HepG2 (cell line): Measurements from ENCODE around the gene RRP9. TPM values are rescaled to one million over a fixed set of nuclear protein-coding genes. Genes with fewer than 3 reads are reported as not detected.

Experiments
- ATAC-seq: fragments of 200-7000 bp; cut with Tn5 transposase; 3 replicates; pipeline ENCODE4 v1.9.1; 2020; ENCODE audit warnings: mild to moderate bottlenecking, moderate library complexity
- BruUV-seq: library from RNA; stranded (reverse); fragments of 400-500 nt; replicated peaks from 2 replicates; lab custom pipeline; 2021; lab: Mats Ljungman, UMichigan
- CTCF ChIA-PET: fragments of 300-600 bp; formaldehyde crosslinking; extraction: SDS; loops from one replicate; lab custom pipeline; 2021; ENCODE audit warnings: low total read pairs, inconsistent platforms, low intra/inter-chr PET ratio; lab: Yijun Ruan, JAX
- POLR2A ChIA-PET: fragments of 350-600 bp; sonication (Branson Sonifier 250); formaldehyde crosslinking; loops from one replicate; lab custom pipeline; 2020; ENCODE audit warnings: antibody characterized with exemption, inconsistent platforms; lab: Yijun Ruan, JAX
- DNase-seq: peaks from one replicate; pipeline ENCODE4 v3.0.0-alpha.2; 2015; ENCODE audit warnings: low spot score
- FAIRE-seq: peaks from 3 replicates; lab custom pipeline; 2011; peaks lifted over from hg19 to GRCh38; lab: Jason Lieb, UNC
- H2AFZ ChIP-seq: one replicate; pipeline ENCODE4 v1.6.1; 2011; ENCODE audit warnings: low read length, inconsistent platforms
- H3K27ac ChIP-seq: fragments of 300-600 bp; 3 replicates; pipeline ENCODE4 v1.8.0; 2011; ENCODE audit warnings: mixed run types, mild to moderate bottlenecking, mixed read lengths, low read length, inconsistent platforms; ENCODE audit not compliant: insufficient read depth; ENCODE audit errors: extremely low read length
- H3K27me3 ChIP-seq, 2 experiments: fragments of 200-600 bp in 1 of 2; 2 replicates in 1 of 2; 3 replicates in 1 of 2; pipeline versions ENCODE4 v1.6.0 to v1.8.0; 2011; ENCODE audit warnings: low read length in 2 of 2, mild to moderate bottlenecking in 2 of 2, moderate library complexity in 2 of 2, inconsistent platforms in 1 of 2; ENCODE audit not compliant: insufficient read depth in 2 of 2, control insufficient read depth in 1 of 2
- H3K36me3 ChIP-seq, 2 experiments: fragments of 200-600 bp in 1 of 2; replicated peaks in 1 of 2; 2 replicates in 1 of 2; 3 replicates in 1 of 2; pipeline versions ENCODE4 v1.5.1 to v1.8.0; 2011; ENCODE audit warnings: low read length in 2 of 2, inconsistent platforms in 1 of 2; ENCODE audit not compliant: insufficient read depth in 2 of 2, control insufficient read depth in 1 of 2
- H3K4me1 ChIP-seq: 2 replicates; pipeline ENCODE4 v1.5.1; 2012; ENCODE audit warnings: low read length, inconsistent platforms; ENCODE audit not compliant: insufficient read depth
- H3K4me2 ChIP-seq: 2 replicates; pipeline ENCODE4 v1.6.0; 2011; ENCODE audit warnings: low read depth, low read length, inconsistent platforms
- H3K4me3 ChIP-seq, 3 experiments: fragments of 200-600 bp in 1 of 3; sonication (generic), shearing (Covaris generic) in 1 of 3; replicated peaks in 1 of 3; 2 replicates each; pipeline ENCODE4 v1.5.1; 2011 to 2016; ENCODE audit warnings: low read length in 3 of 3, inconsistent platforms in 2 of 3, low read depth in 2 of 3, mild to moderate bottlenecking in 2 of 3, control low read depth in 1 of 3, mixed read lengths in 1 of 3; ENCODE audit not compliant: insufficient read depth in 1 of 3
- H3K79me2 ChIP-seq: one replicate; pipeline ENCODE4 v1.6.1; 2011; ENCODE audit warnings: low read length, inconsistent platforms; ENCODE audit not compliant: insufficient read depth
- H3K9ac ChIP-seq: 2 replicates; pipeline ENCODE4 v1.6.0; 2011; ENCODE audit warnings: mild to moderate bottlenecking, low read depth, low read length, inconsistent platforms; ENCODE audit not compliant: insufficient read depth
- H3K9me3 ChIP-seq: 2 replicates; pipeline ENCODE4 v1.5.1; 2012; ENCODE audit warnings: mild to moderate bottlenecking, low read length
- H4K20me1 ChIP-seq: 2 replicates; pipeline ENCODE4 v1.6.0; 2011; ENCODE audit warnings: inconsistent platforms, mild to moderate bottlenecking, low read length, moderate library complexity; ENCODE audit not compliant: insufficient read depth
- CBFB ChIP-seq: sonication (generic); formaldehyde crosslinking; IDR thresholded peaks from 2 replicates; pipeline ENCODE4 v1.4.0; 2020; ENCODE audit warnings: missing genetic modification reagents
- CEBPG ChIP-seq: IDR thresholded peaks from 2 replicates; pipeline ENCODE4 v1.6.1; 2016
- DMAP1 ChIP-seq: IDR thresholded peaks from 2 replicates; pipeline ENCODE4 v1.6.1; 2016
- HIC2 ChIP-seq: sonication (generic); formaldehyde crosslinking; IDR thresholded peaks from 2 replicates; pipeline ENCODE4 v1.9.0; 2022; ENCODE audit warnings: low read depth, missing genetic modification reagents
- KDM3A ChIP-seq: IDR thresholded peaks from 2 replicates; pipeline ENCODE4 v1.6.1; 2018; ENCODE audit warnings: low read depth, missing compliant biosample characterization
- KLF11 ChIP-seq: IDR thresholded peaks from 2 replicates; pipeline ENCODE4 v1.6.1; 2016; ENCODE audit warnings: missing compliant biosample characterization
- PHF20 ChIP-seq: sonication (generic); formaldehyde crosslinking; IDR thresholded peaks from 2 replicates; pipeline ENCODE4 v1.5.0; 2020; ENCODE audit warnings: mild to moderate bottlenecking, missing genetic modification reagents
- PRDM10 ChIP-seq: sonication (generic); formaldehyde crosslinking; IDR thresholded peaks from 2 replicates; pipeline ENCODE4 v1.4.0; 2020; ENCODE audit warnings: low read depth, missing genetic modification reagents
- SOX13 ChIP-seq, 3 experiments: fragments of 450-650 bp in 1 of 3; sonication (generic) in 1 of 3; formaldehyde crosslinking in 1 of 3; IDR thresholded peaks in 2 of 3; conservative IDR thresholded peaks in 1 of 3; 2 replicates each; pipeline versions ENCODE4 v1.5.0 to v1.6.1; 2016 to 2020; ENCODE audit warnings: antibody characterized with exemption in 1 of 3, mild to moderate bottlenecking in 1 of 3, missing compliant biosample characterization in 1 of 3, missing genetic modification reagents in 1 of 3, moderate library complexity in 1 of 3
- THAP7 ChIP-seq: sonication (generic); formaldehyde crosslinking; IDR thresholded peaks from 2 replicates; pipeline ENCODE4 v1.8.1; 2023; ENCODE audit warnings: mild to moderate bottlenecking, missing genetic modification reagents
- TRIM24 ChIP-seq: sonication (generic); formaldehyde crosslinking; IDR thresholded peaks from 2 replicates; pipeline ENCODE4 v1.8.0; 2022; ENCODE audit warnings: mild to moderate bottlenecking, missing genetic modification reagents
- ZNF275 ChIP-seq: sonication (generic); formaldehyde crosslinking; IDR thresholded peaks from 2 replicates; pipeline ENCODE4 v1.8.0; 2022; ENCODE audit warnings: missing genetic modification reagents, mild to moderate bottlenecking, inconsistent platforms, borderline replicate concordance
- ZNF558 ChIP-seq: sonication (generic); formaldehyde crosslinking; IDR thresholded peaks from 2 replicates; pipeline ENCODE4 v1.9.0; 2022; ENCODE audit warnings: mild to moderate bottlenecking, missing genetic modification reagents, borderline replicate concordance
- ZNF724P ChIP-seq: sonication (generic); formaldehyde crosslinking; IDR thresholded peaks from 2 replicates; pipeline ENCODE4 v1.8.0; 2022; ENCODE audit warnings: missing genetic modification reagents, borderline replicate concordance
- ZNF749 ChIP-seq: sonication (generic); formaldehyde crosslinking; IDR thresholded peaks from 2 replicates; pipeline ENCODE4 v1.8.0; 2022; ENCODE audit warnings: mild to moderate bottlenecking, missing genetic modification reagents, moderate library complexity, borderline replicate concordance
- WGBS: methylation state at CpG from one replicate; pipeline ENCODE4 v1.1.6; 2017; ENCODE audit warnings: low lambda C conversion rate; 5-methylcytosine and 5-hydroxymethylcytosine counted together
- in situ Hi-C: cut with HindIII; loops from 2 replicates; pipeline ENCODE4 v1.10.0; 2017; ENCODE audit warnings: low pct_unique_long_range_greater_than_20kb; ENCODE audit not compliant: extremely low pct_ligation_motif_present
- intact Hi-C: fragments of 100-400 bp; cut with micrococcal nuclease; formaldehyde crosslinking; loops from one replicate; pipeline ENCODE4 v1.10.0; 2022; ENCODE audit not compliant: unreplicated experiment
- polyA plus RNA-seq, 8 experiments: library from polyadenylated mRNA; depleted of rRNA in 3 of 8; stranded (reverse) in 7 of 8; unstranded in 1 of 8; fragments of >200 nt; fragmentation: Illumina TruSeq in 4 of 8; extraction: Trizol in 4 of 8; gene quantifications; 2 replicates each; pipeline versions ENCODE4 v1.2.1 to v1.2.3, GENCODE V29; 2011 to 2016; ENCODE audit warnings: low read depth in 4 of 8, missing spikeins in 1 of 8, mixed read lengths in 1 of 8; ENCODE audit not compliant: insufficient read depth in 1 of 8
- total RNA-seq, 5 experiments: library from RNA; depleted of rRNA; stranded (reverse); fragments of >200 nt; fragmentation: Illumina TruSeq; extraction: Trizol; gene quantifications; 2 replicates each; pipeline ENCODE4 v1.2.3, GENCODE V29; 2016; ENCODE audit warnings: low read depth in 1 of 5

RRP9 gene
- total and polyA plus RNA-seq, 2 of the 13 experiments (the other 11 are each of a cell fraction or from before 2014, with no cell fraction given): 14.8 to 44.0 TPM

GRCh38 chr3:51908026-51908425 lies 33.7 kb downstream of the RRP9 start:
- no peak overlapping the region for H3K4me3 ChIP-seq
- CTCF ChIA-PET: no interaction called here
- POLR2A ChIA-PET: no interaction called here
- H2AFZ ChIP-seq: no peak overlapping the region
- no peak for FAIRE-seq
- H3K27ac ChIP-seq: no peak overlapping the region
- H3K79me2 ChIP-seq: no peaks in the 10 kb centered on the region
- H3K9me3 ChIP-seq: peaks cover 5% of the 10 kb centered on the region; the same call in 1 of the 2 replicates
- no peak overlapping the region for H3K4me2 ChIP-seq
- no TSS peak for BruUV-seq
- 43% methylated on average over 4 of the region's 4 CpGs for WGBS
- no peaks in the 10 kb centered on the region for H4K20me1 ChIP-seq
- H3K9ac ChIP-seq: no peak overlapping the region
- in situ Hi-C loops (no loop called here), intact Hi-C loops (no loop called here)
- H3K4me1 ChIP-seq: no peaks in the 10 kb centered on the region
- ATAC-seq: no peak
- no peaks in the 10 kb centered on the region for H3K36me3 ChIP-seq
- H3K27me3 ChIP-seq: 0 out of 5 replicates have a peak, but pooled peaks cover 0 to 2% of the 10 kb centered on the region in 2 experiments
- DNase-seq: no peak
- TF ChIP-seq KLF11 (CRISPR knock-in tag) (no peak), ZNF749 (CRISPR knock-in tag) (no peak), PRDM10 (CRISPR knock-in tag) (no peak), THAP7 (no peak), CBFB (no peak), ZNF275 (no peak), ZNF724P (CRISPR knock-in tag) (no peak), SOX13 (IDR thresholded peaks at IDR 0.05) (no peak), SOX13 (CRISPR knock-in tag; conservative IDR thresholded peaks at IDR 0.05 in 1 of 2, IDR thresholded peaks at IDR 0.05 in 1 of 2) (no peak), KDM3A (CRISPR knock-in tag) (no peak), DMAP1 (CRISPR knock-in tag) (no peak), TRIM24 (no peak), ZNF558 (no peak), CEBPG (CRISPR knock-in tag) (no peak), PHF20 (CRISPR knock-in tag) (no peak), HIC2 (CRISPR knock-in tag) (no peak)
